OCI-LY3 (cell line): ENCODE results near the gene SPIRE1.

Experiments
- H2AFZ ChIP-seq: fragments of 200-600, 300-600 bp; shearing (Covaris generic); 2 replicates; pipeline ENCODE4 v1.6.0; 2014; ENCODE audit warnings: antibody characterized with exemption, low read depth, low read length
- H3K27ac ChIP-seq: fragments of 200-600, 300-600 bp; sonication (generic); 2 replicates; pipeline ENCODE4 v1.5.1; 2014; ENCODE audit warnings: mild to moderate bottlenecking, low read length, moderate library complexity, mixed read lengths
- H3K27me3 ChIP-seq: fragments of 200-600, 300-600 bp; sonication (generic); 2 replicates; pipeline ENCODE4 v1.6.1; 2014; ENCODE audit warnings: low read depth, low read length, mixed read lengths
- H3K36me3 ChIP-seq: fragments of 200-600, 300-600 bp; sonication (generic); replicated peaks from 2 replicates; pipeline ENCODE3; 2014; ENCODE audit warnings: low read depth, low read length, mixed read lengths
- H3K4me1 ChIP-seq: fragments of 300-600, 200-600 bp; sonication (generic); 2 replicates; pipeline ENCODE4 v1.6.1; 2014; ENCODE audit warnings: low read length, mixed read lengths
- H3K4me2 ChIP-seq: fragments of 200-600, 300-600 bp; sonication (generic); 2 replicates; pipeline ENCODE4 v1.6.1; 2014; ENCODE audit warnings: low read length, mixed read lengths
- H3K4me3 ChIP-seq: fragments of 300-600, 200-600 bp; sonication (generic); 2 replicates; pipeline ENCODE4 v1.5.1; 2014; ENCODE audit warnings: antibody characterized with exemption, mild to moderate bottlenecking, low read length, moderate library complexity
- H3K79me2 ChIP-seq: fragments of 300-600, 200-600 bp; shearing (Covaris generic); 2 replicates; pipeline ENCODE4 v1.6.1; 2014; ENCODE audit warnings: mild to moderate bottlenecking, low read length, mixed read lengths
- H3K9ac ChIP-seq: fragments of 300-600, 200-600 bp; shearing (Covaris generic); 2 replicates; pipeline ENCODE4 v1.6.0; 2014; ENCODE audit warnings: mild to moderate bottlenecking, low read length, moderate library complexity
- H3K9me3 ChIP-seq: fragments of 200-600, 300-600 bp; shearing (Covaris generic); 2 replicates; pipeline ENCODE4 v1.6.1; 2014; ENCODE audit warnings: low read length, mixed read lengths; ENCODE audit not compliant: insufficient read depth
- H4K20me1 ChIP-seq: fragments of 200-600, 300-600 bp; sonication (generic); 2 replicates; pipeline ENCODE4 v1.6.1; 2016; ENCODE audit warnings: low read length, mixed read lengths; ENCODE audit not compliant: insufficient read depth
- EZH2phosphoT487 ChIP-seq: fragments of 200-600 bp; shearing (Covaris generic); IDR thresholded peaks from 2 replicates; pipeline ENCODE4 v1.6.1; 2018; ENCODE audit warnings: antibody characterized with exemption, mixed run types, low read depth
- TF ChIP-seq, protein P1 (sequence below): fragments of 200-600, 300-600 bp; sonication (generic); IDR thresholded peaks from 2 replicates; pipeline ENCODE4 v1.5.1; 2014; ENCODE audit warnings: antibody characterized with exemption, low read length, low read depth

The SPIRE1 gene

GRCh38 chr18:12474146-12474545, 183.8 kb downstream of the SPIRE1 start:
- H3K36me3 ChIP-seq = no peaks in the 10 kb centered on the region
- no peaks in the 10 kb centered on the region for H3K79me2 ChIP-seq
- H3K27me3 ChIP-seq = no peaks in the 10 kb centered on the region
- H4K20me1 ChIP-seq = no peaks in the 10 kb centered on the region
- no peak overlapping the region for H3K4me3 ChIP-seq
- H3K27ac ChIP-seq = no peak overlapping the region
- H3K4me1 ChIP-seq = no peaks in the 10 kb centered on the region
- no peak overlapping the region for H2AFZ ChIP-seq
- H3K9me3 ChIP-seq = no peaks in the 10 kb centered on the region
- TF ChIP-seq EZH2phosphoT487 = no peak
- TF ChIP-seq, protein P1, sequence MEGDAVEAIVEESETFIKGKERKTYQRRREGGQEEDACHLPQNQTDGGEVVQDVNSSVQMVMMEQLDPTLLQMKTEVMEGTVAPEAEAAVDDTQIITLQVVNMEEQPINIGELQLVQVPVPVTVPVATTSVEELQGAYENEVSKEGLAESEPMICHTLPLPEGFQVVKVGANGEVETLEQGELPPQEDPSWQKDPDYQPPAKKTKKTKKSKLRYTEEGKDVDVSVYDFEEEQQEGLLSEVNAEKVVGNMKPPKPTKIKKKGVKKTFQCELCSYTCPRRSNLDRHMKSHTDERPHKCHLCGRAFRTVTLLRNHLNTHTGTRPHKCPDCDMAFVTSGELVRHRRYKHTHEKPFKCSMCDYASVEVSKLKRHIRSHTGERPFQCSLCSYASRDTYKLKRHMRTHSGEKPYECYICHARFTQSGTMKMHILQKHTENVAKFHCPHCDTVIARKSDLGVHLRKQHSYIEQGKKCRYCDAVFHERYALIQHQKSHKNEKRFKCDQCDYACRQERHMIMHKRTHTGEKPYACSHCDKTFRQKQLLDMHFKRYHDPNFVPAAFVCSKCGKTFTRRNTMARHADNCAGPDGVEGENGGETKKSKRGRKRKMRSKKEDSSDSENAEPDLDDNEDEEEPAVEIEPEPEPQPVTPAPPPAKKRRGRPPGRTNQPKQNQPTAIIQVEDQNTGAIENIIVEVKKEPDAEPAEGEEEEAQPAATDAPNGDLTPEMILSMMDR = no peak
- no peak overlapping the region for H3K4me2 ChIP-seq
- H3K9ac ChIP-seq = no peak overlapping the region

DNA sequence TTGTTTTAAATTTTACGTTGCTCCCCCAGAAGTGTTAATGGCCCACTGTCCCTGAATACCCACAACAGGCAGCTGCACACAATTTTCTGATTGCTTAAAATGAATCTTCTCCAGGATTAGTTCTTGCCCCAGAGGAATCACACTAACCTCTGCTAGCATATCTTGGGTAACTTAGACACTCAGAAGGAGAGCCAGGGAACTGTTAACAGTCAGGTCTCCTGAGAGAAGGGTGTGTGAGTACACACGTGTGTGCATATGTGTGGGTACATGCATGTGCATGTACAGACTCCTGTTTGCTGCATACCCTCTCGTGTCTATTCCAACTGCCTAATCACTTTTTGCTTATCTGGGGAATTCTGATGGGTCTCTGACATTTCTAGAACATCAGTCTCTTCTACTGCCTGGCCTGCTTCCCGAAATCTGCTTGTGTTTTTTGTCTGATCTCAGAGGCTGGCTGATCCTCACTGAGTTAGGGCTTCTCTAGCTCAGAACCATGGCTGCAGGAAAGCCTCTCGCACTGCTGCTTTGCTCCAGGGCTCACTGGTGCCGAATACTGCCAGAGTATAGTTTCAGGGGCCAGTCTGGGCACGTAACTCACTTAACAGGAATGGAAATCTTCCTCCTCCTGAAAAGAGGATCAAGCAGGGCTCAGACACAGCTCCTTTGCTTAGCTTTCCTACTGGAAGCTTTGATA, 187.4 kb downstream of the SPIRE1 start:
- H3K27ac ChIP-seq = no peak overlapping the region
- no peak overlapping the region for H3K9ac ChIP-seq
- no peaks in the 10 kb centered on the region for H3K27me3 ChIP-seq
- TF ChIP-seq EZH2phosphoT487 = no peak
- TF ChIP-seq, protein P1 = no peak
- no peaks in the 10 kb centered on the region for H3K4me1 ChIP-seq
- H3K4me2 ChIP-seq = no peak overlapping the region
- no peaks in the 10 kb centered on the region for H4K20me1 ChIP-seq
- H3K79me2 ChIP-seq = no peaks in the 10 kb centered on the region
- H3K4me3 ChIP-seq = no peak overlapping the region
- no peak overlapping the region for H2AFZ ChIP-seq
- H3K9me3 ChIP-seq = no peaks in the 10 kb centered on the region
- no peaks in the 10 kb centered on the region for H3K36me3 ChIP-seq

- H2AFZ ChIP-seq = no peak overlapping the region
- no peaks in the 10 kb centered on the region for H3K79me2 ChIP-seq
- no peaks in the 10 kb centered on the region for H3K4me1 ChIP-seq
- H3K36me3 ChIP-seq = no peaks in the 10 kb centered on the region
- H3K27ac ChIP-seq = no peak overlapping the region
- no peak overlapping the region for H3K4me2 ChIP-seq
- no peak for TF ChIP-seq EZH2phosphoT487
- TF ChIP-seq, protein P1 = no peak
- H3K9me3 ChIP-seq = no peaks in the 10 kb centered on the region
- no peaks in the 10 kb centered on the region for H3K27me3 ChIP-seq
- H3K4me3 ChIP-seq = no peak overlapping the region
- H4K20me1 ChIP-seq = no peaks in the 10 kb centered on the region
- no peak overlapping the region for H3K9ac ChIP-seq
These were observed 189.5 kb downstream of the SPIRE1 start for GRCh38 chr18:12468445-12468844.

DNA sequence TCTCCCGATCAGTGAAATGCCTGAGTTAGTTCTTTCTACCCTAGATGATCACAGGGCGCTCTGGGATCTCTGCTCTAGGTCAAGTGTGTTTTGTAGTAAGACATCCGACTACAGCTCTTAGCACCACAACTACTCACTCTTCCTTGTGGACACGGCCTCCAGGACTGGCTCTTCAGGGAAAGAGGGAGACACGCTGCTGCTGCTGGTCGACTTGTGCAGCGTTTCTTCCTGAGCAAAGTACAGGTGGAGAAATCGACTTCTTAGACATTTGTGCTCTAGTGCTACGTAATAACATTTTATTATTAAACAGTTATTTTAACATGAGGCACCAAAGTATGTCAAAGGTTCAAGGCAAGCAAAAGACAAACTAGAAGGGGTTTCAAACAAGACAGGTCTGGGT, 193.2 kb downstream of the SPIRE1 start:
- Histone ChIP-seq H3K4me3 (no peak overlapping the region), H3K27ac (no peak overlapping the region)

More for the DNA sequence above, 193.2 kb downstream of the SPIRE1 start:
- no peaks in the 10 kb centered on the region for H3K27me3 ChIP-seq
- no peaks in the 10 kb centered on the region for H3K36me3 ChIP-seq
- H2AFZ ChIP-seq = no peak overlapping the region
- no peaks in the 10 kb centered on the region for H3K79me2 ChIP-seq
- no peaks in the 10 kb centered on the region for H3K4me1 ChIP-seq
- TF ChIP-seq, protein P1 = no peak
- no peak for TF ChIP-seq EZH2phosphoT487
- no peak overlapping the region for H3K9ac ChIP-seq
- H4K20me1 ChIP-seq = no peaks in the 10 kb centered on the region
- H3K4me2 ChIP-seq = no peak overlapping the region
- H3K9me3 ChIP-seq = no peaks in the 10 kb centered on the region
